ENCODE results near the gene SLC6A6. TPM values are rescaled to one million over a fixed set of nuclear protein-coding genes. Genes with fewer than 3 reads are reported as not detected.

Gene SLC6A6
- total and polyA plus RNA-seq, 2 donors from 2014 or later: 7.1 to 64.0 TPM

DNA sequence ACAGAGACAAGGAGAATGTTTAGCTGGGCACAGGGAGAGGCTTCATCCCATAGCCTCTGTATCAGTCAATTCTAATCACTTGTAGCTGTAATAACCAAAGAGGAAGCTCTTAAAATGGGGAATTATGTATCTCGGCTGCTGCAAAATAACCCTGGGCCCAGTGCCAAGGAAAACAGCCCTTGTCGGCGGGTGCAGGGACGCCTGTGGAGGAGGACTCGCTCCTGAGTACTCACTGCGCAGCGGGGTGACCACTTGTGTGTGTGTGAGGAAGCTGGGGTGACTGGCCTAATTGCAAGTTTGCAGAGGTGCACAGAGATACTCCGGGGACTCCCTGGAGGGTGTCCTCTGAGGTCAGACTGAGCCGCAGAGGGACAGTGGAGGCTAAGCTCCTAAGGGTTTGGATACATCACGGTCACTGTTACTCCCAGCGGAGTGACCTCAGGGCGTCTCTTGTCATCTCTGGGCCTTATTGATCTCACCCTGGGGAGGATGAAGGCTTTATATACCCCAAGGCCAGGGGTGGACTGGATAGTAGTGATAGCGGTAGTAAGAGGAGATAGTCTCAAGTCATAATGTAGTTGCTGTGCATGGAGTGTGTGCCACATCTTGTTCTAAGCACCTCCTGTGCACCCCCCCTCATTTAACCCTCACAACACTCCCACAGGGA lies 37.2 kb downstream of the SLC6A6 start:
- Histone ChIP-seq H3K9ac (ENCODE audit: low read length in 3 of 3) (no peak overlapping the region), H3K27ac (ENCODE audit: low read depth in 2 of 2, low read length in 2 of 2) (no peak overlapping the region), H3K4me1 (ENCODE audit: control insufficient read depth in 2 of 3, insufficient read depth in 2 of 3, low read depth in 1 of 3, low read length in 3 of 3) (peaks cover 10 to 38% (median 32%) of the 10 kb centered on the region in 3 donors), H3K27me3 (ENCODE audit: control insufficient read depth, insufficient read depth, low read length) (no peaks in the 10 kb centered on the region), H3K36me3 (ENCODE audit: control insufficient read depth in 2 of 3, insufficient read depth in 3 of 3, low read length in 3 of 3) (peaks cover 0 to 4% (median 0%) of the 10 kb centered on the region in 3 donors), H3K9me3 (ENCODE audit: control insufficient read depth in 2 of 3, insufficient read depth in 1 of 3, low read length in 3 of 3) (no peaks in the 10 kb centered on the region), H3K4me3 (ENCODE audit: low read length in 3 of 3) (no peak overlapping the region)
- no peak for FAIRE-seq
- intact Hi-C loops (cut with DNase I): no loop called here
- TF ChIP-seq, protein P1, sequence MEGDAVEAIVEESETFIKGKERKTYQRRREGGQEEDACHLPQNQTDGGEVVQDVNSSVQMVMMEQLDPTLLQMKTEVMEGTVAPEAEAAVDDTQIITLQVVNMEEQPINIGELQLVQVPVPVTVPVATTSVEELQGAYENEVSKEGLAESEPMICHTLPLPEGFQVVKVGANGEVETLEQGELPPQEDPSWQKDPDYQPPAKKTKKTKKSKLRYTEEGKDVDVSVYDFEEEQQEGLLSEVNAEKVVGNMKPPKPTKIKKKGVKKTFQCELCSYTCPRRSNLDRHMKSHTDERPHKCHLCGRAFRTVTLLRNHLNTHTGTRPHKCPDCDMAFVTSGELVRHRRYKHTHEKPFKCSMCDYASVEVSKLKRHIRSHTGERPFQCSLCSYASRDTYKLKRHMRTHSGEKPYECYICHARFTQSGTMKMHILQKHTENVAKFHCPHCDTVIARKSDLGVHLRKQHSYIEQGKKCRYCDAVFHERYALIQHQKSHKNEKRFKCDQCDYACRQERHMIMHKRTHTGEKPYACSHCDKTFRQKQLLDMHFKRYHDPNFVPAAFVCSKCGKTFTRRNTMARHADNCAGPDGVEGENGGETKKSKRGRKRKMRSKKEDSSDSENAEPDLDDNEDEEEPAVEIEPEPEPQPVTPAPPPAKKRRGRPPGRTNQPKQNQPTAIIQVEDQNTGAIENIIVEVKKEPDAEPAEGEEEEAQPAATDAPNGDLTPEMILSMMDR (IDR thresholded peaks at IDR 0.05; ENCODE audit: borderline replicate concordance, extremely low read depth, insufficient read depth): no peak
- peak in 4 of 5 donors; percentile 58 to 91 (median 74) for DNase-seq

DNA sequence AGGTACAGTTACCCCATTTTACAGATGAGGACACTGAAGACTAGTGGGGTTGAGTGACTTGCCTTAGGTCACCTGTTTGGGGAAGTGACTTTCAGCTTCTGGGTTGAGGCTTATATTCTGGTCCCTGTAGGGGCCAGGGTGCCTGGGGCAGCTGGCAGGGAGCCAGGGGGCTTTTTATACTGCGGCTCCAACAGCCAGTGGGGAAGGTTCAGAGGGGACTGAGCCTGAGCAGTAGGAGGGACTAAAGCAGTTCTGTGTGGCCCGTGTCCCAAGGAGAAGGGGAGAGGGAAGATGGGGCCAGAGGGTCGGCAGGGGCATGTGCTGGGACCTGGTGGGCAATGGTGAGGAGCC lies 37.7 kb downstream of the SLC6A6 start:
- Histone ChIP-seq H3K4me1 (ENCODE audit: control insufficient read depth in 2 of 3, insufficient read depth in 2 of 3, low read depth in 1 of 3, low read length in 3 of 3) (peaks cover 10 to 32% (median 27%) of the 10 kb centered on the region in 3 donors), H3K27ac (ENCODE audit: low read depth in 2 of 2, low read length in 2 of 2) (no peak overlapping the region), H3K27me3 (ENCODE audit: control insufficient read depth, insufficient read depth, low read length) (no peaks in the 10 kb centered on the region), H3K4me3 (ENCODE audit: low read length in 3 of 3) (no peak overlapping the region), H3K36me3 (ENCODE audit: control insufficient read depth in 2 of 3, insufficient read depth in 3 of 3, low read length in 3 of 3) (peaks cover 0 to 4% (median 0%) of the 10 kb centered on the region in 3 donors), H3K9ac (ENCODE audit: low read length in 3 of 3) (no peak overlapping the region), H3K9me3 (ENCODE audit: control insufficient read depth in 2 of 3, insufficient read depth in 1 of 3, low read length in 3 of 3) (no peaks in the 10 kb centered on the region)
- FAIRE-seq (no peak), DNase-seq (no peak)
- intact Hi-C loops (cut with DNase I): no loop called here
- TF ChIP-seq, protein P1 (IDR thresholded peaks at IDR 0.05; ENCODE audit: borderline replicate concordance, extremely low read depth, insufficient read depth): no peak

DNA sequence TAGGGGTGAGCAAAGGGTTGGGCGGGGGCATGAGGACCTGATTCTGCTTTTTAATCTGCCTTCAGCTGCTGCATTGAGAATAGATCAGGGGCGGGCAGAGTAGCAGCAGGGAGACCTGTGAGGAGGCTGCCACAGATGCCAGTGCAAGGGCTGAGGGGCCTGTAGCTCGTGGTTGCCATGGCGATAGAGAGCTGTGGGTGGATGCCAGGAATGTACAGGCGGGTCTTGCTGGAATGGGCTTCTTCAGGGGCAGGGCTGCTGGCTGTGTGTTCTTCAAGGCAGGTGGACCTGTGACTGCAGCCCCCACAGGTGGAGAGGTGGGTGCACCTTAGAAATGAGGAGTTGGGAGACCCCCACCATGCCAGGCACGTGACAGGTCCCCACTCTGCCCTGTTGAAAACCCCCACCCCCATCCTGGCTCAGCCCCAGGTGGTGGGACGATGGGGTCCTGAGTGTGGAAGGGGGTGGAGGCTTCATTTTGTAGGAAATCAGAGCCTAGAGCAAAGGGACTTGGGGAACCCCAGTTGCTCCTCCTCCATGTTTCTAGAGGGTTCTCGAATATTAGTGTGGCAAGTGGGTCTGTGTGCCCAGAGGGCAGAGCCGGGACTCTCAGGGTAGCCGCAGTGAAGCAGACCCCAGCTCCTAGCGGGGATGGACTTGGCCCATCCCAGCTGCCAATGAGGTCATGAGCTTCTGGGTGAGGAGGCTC lies 38.3 kb downstream of the SLC6A6 start:
- no peak for FAIRE-seq
- no peak overlapping the region for H3K27ac ChIP-seq (ENCODE audit: low read depth in 2 of 2, low read length in 2 of 2)
- no peak overlapping the region for H3K9ac ChIP-seq (ENCODE audit: low read length in 3 of 3)
- TF ChIP-seq, protein P1 (IDR thresholded peaks at IDR 0.05; ENCODE audit: borderline replicate concordance, extremely low read depth, insufficient read depth): no peak
- H3K9me3 ChIP-seq (ENCODE audit: control insufficient read depth in 2 of 3, insufficient read depth in 1 of 3, low read length in 3 of 3): no peaks in the 10 kb centered on the region
- no peak overlapping the region for H3K4me3 ChIP-seq (ENCODE audit: low read length in 3 of 3)
- peaks cover 10 to 27% (median 24%) of the 10 kb centered on the region in 3 donors for H3K4me1 ChIP-seq (ENCODE audit: control insufficient read depth in 2 of 3, insufficient read depth in 2 of 3, low read depth in 1 of 3, low read length in 3 of 3)
- intact Hi-C loops (cut with DNase I): no loop called here
- H3K27me3 ChIP-seq (ENCODE audit: control insufficient read depth, insufficient read depth, low read length): no peaks in the 10 kb centered on the region
- DNase-seq: peak in 4 of 5 donors; percentile 88 to 93 (median 90)
- peaks cover 0 to 4% (median 1%) of the 10 kb centered on the region in 3 donors for H3K36me3 ChIP-seq (ENCODE audit: control insufficient read depth in 2 of 3, insufficient read depth in 3 of 3, low read length in 3 of 3)

All from kidney (tissue), 14 donors.